Fibroblast of peridontal ligament (primary cell): ENCODE data around the gene PABPN1L.

Source experiments
- DNase-seq: peaks from one replicate; pipeline ENCODE4 v3.0.0-alpha.2; 2010; ENCODE audit errors: extremely low read depth

PABPN1L gene

DNA sequence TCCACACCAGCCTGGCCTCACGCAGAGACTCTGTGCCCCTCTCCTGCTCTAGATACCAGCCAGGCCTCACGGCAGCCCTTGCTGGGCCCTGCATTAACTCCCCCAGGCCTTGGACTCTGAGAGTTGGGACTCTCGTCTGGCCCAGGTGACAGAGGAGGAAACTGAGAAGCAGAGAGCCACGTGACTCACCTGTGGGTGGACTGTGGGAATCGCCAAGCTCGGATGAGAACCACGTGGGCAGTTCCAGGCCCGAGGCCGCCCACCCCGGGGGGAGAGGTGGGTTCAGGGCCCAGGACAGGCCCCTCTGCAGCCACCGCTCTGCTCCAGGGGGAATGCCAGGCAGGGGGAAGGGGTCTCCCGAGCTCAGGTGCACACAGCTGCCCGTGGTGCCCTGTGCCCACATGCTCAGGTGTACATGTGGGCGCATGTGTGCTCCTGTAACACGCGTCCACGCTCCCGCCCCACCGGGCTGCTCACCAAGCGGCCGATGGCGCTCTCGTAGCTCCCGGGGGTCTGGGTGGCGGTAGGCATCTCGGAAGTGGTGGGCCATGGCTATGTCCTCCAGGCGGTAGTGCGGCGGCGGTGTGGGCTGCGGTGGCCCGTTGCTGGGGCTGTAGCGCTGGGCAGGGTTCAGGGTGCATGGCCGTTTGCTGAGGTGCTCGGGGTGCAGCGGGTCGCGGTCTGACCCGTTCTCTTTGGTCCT lies 18.3 kb upstream of the PABPN1L start:
- no peak for DNase-seq

DNA sequence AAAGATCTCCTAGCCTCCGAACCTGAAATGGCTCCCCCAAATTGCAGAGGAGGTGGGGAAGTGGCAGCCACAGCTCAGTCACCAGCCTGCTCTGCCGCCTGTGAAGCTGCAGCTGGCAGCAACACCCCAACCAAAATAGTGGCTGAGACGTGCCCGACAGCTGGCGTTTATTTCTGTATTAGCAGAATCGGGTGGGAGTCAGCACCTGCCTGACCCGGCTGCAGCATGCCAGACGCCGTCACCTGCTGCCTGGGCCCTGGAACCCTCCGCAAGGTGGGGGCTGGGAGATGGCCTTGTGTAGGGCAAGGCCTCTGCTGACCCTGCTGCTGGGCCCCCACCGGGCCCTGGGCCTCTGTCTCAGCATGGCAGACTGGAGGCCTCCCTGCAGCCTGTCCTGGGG lies 17.5 kb upstream of the PABPN1L start:
- DNase-seq, result no peak

DNA sequence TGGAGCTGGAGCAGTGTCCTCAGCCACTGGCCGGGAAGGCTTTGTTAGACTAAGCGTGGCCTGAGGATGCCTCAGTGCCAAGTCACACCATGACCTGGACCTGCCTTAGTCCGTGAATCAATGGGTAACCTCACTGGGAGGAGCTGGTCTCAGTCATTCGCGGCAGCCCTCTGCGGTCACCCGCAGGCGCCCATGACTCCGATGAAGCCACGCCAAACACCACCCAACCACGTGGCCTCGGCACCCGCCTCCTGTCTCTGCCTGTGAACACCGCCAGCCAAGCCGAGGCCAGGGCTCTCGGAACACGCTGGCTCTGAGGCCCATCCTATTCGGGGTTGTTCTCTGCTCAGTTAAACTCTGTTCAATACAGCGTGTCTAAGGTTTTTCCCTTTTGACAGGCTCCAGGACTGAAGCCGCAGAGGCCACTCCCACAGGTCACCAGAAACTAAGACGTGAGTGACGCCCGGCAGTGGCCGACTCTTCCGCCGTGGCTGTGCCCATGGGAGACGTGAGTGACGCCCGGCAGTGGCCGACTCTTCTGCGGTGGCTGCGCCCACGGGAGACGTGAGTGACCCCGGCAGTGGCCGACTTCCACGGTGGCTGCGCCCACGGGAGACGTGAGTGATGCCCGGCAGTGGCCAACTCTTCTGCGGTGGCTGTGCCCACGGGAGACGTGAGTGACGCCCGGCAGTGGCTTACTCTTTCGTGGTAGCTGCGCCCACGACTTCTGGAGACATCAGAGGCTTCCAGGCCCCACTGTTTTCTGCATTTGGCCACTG lies 16.8 kb upstream of the PABPN1L start:
- no peak for DNase-seq

- DNase-seq, result no peak
These were observed 16.0 kb upstream of the PABPN1L start for GRCh38 chr16:88882358-88883030.

DNA sequence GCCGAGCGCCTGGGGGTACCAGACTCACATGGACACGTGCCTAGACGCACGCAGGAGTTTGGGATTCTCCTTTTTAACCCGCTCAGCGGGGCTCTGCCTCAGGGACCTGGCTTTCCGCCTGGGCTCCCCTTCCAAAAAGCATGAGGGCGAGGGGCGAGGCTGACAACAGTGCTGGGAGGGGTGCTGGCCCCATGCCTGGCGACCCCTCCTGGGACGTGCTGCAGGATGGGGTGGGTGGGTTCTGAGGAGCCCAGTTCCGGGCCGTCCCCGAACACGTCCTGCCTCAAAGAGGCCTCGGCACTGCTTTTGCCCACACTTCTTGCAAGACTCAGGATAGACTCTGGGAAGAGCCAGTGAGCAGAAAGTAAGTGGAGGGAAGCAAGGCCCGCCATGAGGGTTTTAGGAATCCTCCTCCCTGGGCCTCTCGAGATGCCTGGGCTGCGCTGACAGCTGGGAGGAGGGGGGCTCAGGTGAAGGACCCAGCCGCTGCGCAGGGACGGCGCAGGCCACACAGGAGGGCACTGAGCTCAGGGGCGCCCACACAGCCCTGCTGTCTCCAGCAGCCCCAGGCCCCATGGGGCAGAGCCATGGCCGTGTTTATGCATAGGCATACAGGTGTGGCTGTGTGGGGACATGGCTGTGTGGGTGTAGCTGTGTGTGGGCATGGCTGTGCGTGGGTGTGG lies 15.4 kb upstream of the PABPN1L start:
- no peak for DNase-seq

- DNase-seq, result no peak
These were observed 14.7 kb upstream of the PABPN1L start for GRCh38 chr16:88881007-88881615.

- DNase-seq, result no peak
These were observed 14.0 kb upstream of the PABPN1L start for GRCh38 chr16:88880226-88881006.

DNA sequence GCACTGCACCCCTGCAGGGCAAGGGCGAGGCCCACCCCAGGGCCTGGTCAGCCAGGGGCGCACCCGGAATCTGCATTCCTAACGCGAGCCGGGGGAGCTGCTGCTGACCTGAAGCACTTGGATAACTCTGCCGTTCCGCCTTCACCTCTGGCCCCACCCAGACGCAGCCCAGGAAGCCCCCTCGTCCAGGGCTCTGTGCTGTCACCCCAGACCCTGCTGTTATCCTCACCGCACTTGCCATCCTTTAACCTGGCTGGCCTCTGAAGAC lies 13.3 kb upstream of the PABPN1L start:
- DNase-seq, result no peak

GRCh38 chr16:88878967-88879787 lies 12.7 kb upstream of the PABPN1L start:
- no peak for DNase-seq

DNA sequence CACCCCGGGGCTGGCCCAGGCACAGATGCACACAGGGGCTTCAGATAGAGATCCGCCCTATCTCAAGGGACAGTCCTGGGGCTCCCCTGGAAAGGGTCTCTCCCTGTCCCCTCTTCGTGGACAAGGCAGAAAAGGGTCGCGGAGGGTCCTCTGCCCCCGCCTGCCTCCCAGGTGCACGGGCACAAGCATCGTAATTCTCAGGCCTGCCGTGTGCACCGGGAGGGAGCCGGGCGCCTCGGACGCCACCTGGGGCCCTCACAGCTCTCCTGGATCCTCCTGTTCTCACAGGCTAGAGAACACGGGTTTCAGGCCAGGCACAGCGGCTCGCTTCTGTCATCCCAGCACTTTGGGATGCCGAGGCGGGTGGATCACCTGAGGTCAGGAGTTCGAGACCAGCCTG lies 11.9 kb upstream of the PABPN1L start:
- DNase-seq, result no peak

DNA sequence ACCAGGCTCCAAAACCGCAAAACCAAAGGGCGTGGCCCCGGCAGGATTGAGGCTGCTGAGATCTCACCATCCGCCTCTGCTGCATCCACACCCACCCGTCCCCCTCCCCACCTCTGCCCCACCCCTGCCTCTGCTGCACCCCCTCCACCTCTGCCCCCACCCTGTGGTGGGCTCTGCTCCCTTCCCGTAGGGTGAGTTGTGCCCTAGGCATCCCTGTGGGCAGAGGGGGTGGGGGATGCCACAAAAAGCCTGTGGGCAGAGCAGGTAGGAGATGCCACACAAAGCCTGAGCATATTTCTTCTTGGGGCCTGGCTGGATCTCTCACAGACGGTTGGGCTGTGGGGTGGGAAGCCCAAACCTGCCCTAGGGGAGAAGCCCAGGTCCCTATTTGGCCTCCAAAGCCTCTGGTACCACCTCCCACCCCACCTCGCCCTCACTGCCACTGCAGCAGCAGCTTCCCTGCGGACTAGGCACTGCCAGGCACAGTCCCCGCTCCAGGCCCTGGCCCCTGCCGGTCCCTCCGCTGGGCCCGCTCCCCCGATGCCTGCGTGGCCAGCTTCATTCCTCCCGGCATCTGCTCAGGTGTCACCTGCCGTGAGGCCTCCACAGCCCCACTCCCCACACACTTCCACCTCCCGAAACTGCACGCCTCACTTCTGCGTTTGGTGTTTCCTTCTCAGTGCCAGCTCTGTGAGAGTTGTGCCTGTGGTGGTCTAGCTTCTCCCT lies 11.3 kb upstream of the PABPN1L start:
- no peak for DNase-seq

DNA sequence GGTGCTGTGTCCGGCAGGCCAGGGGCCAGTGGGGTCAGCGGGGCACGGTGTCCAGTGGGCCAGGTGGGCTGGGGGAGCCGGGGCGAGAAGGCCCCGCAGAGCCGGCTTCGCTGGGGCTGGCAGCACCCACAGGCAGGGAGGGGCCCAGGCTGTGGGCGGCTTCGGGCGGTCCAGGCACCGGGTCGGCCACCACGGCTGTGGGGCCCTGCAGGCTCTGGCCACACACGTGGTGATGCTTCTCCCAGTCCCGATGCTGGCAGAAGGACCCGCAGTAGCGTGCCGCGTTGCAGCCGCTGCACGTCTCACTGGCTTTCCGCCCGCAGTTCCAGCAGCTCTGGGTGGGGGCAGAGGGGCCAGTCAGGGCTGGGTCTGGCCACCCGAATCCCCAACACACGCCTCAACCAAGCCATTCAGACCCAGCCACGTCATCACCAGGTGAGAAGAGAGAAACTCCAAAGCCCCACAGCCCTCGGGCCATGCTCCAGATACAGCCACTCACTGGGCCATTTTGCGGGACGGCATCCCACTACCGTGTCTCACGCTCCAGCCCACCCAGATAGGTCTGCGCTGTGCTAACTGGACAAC lies 10.6 kb upstream of the PABPN1L start:
- DNase-seq, result no peak

- no peak for DNase-seq
These were observed 9.3 kb upstream of the PABPN1L start for GRCh38 chr16:88875703-88876234.

GRCh38 chr16:88874938-88875599 lies 8.6 kb upstream of the PABPN1L start:
- DNase-seq, result no peak

DNA sequence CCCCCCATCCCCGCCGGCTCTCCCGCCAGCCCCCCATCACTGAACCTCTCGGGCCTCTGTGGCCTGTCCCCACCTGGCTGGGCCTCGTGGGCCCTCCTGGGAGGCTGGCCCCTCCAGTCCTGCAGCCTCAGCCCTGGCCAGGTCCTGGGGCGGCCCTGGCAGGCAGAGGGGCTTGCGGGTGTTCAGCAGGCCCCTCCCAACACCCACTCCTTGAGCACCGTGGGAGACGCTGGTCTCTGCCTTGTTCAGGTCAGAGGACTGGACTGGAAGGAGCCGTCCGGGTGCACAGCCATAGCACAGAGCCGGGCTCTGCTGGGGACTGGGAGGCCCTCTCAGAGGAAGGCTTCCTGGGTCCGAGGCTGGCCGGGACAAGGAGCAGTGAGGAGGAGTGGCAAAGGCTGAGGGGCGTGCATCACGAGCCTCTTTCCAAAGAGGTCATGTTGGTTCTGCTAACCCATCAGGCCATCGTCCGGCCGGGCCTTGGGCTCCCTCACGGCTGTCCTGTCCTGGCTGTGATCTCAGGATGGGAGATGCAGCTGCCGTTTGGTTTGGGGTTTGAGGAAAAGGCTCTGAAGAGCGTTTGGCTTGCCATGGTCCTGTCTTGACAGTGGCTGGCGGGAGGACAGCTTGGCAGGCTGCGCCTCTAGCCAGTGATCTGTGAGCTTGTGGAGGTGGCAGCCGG lies 6.3 kb upstream of the PABPN1L start:
- no peak for DNase-seq

- no peak for DNase-seq
These were observed 5.4 kb upstream of the PABPN1L start for GRCh38 chr16:88871730-88872416.

GRCh38 chr16:88871349-88871702 lies 4.9 kb upstream of the PABPN1L start:
- no peak for DNase-seq
